ENCODE data around the gene DMD.

- TF ChIP-seq CTCF (IDR thresholded peaks at IDR 0.05; ENCODE audit: insufficient read depth, low read depth, low read length) (no peak), EZH2 (IDR thresholded peaks at IDR 0.05; ENCODE audit: insufficient read depth, low read length) (no peak)
Measured at GRCh38 chrX:31227250-31227649, 1984.1 kb downstream of the DMD start.

Measured in astrocyte (in vitro differentiated cells and primary cell).